ENCODE results near the gene TWSG1.

DNA sequence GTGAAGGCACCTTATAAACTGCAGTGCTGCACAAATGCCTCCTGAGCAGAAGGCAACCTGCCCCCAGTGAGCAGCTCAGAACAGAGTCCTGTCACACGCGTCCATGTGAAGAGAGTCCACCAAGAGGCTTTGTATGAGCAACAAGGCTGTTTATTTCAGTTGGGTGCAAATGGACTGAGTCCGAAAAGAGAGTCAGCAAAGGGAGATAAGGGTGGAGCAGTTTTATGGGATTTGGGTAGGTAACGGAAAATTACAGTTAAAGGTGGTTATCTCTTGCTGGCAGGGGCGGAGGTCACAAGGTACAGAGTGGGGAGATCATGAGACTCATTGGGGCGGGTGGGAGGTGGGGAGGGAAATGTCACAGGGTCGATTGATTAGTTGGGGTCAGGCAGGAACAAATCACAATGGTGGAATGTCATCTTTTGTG lies 87.3 kb downstream of the TWSG1 start:
- no peak for TF ChIP-seq POLR2AphosphoS5 (IDR thresholded peaks at IDR 0.05; ENCODE audit: low read depth, low read length)
- TF ChIP-seq POLR2A (IDR thresholded peaks at IDR 0.05; ENCODE audit: low read depth, low read length), result no peak
